Coronary artery (tissue), 2 donors: ENCODE measurements around the gene HBEGF.

Source experiments
- DNase-seq: peaks from one replicate; pipeline ENCODE4 v3.0.0-alpha.2; 2017; ENCODE audit warnings: low spot score
- H3K27ac ChIP-seq, 2 donors: fragments of 200-600 bp; sonication (generic); one replicate each; pipeline ENCODE4 v1.5.1; 2016 to 2019
- H3K4me3 ChIP-seq: fragments of 200-600 bp; sonication (generic); 2 replicates; pipeline ENCODE4 v1.5.1; 2016; ENCODE audit warnings: mild to moderate bottlenecking, moderate library complexity
- TF ChIP-seq, protein P1 (sequence below): fragments of 200-600 bp; sonication (generic); IDR thresholded peaks from one replicate; pipeline ENCODE4 v1.5.1; 2019; ENCODE audit warnings: antibody characterized with exemption

Gene HBEGF

DNA sequence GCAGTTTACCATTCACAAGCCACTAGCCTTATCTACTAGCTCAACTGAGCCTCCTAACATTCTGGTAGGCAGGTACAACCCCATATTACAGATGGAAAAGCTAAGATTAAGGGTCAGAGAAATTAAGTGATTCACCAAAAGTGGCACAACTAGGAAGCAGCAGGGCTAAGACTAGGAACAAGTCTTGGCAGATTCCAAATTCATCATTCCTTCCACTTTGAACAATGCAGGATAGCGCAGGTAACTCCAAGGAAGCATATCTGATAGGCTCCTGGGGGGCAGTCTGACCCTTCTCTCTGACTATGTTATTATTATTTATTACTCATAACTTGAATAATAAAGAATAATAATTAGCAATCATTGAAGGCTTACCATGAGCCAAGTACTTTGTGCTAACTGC, 8.5 kb downstream of the HBEGF start:
- TF ChIP-seq, protein P1, sequence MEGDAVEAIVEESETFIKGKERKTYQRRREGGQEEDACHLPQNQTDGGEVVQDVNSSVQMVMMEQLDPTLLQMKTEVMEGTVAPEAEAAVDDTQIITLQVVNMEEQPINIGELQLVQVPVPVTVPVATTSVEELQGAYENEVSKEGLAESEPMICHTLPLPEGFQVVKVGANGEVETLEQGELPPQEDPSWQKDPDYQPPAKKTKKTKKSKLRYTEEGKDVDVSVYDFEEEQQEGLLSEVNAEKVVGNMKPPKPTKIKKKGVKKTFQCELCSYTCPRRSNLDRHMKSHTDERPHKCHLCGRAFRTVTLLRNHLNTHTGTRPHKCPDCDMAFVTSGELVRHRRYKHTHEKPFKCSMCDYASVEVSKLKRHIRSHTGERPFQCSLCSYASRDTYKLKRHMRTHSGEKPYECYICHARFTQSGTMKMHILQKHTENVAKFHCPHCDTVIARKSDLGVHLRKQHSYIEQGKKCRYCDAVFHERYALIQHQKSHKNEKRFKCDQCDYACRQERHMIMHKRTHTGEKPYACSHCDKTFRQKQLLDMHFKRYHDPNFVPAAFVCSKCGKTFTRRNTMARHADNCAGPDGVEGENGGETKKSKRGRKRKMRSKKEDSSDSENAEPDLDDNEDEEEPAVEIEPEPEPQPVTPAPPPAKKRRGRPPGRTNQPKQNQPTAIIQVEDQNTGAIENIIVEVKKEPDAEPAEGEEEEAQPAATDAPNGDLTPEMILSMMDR: no peak
- Histone ChIP-seq H3K27ac (no peak overlapping the region), H3K4me3 (no peak overlapping the region)
- DNase-seq: no peak

DNA sequence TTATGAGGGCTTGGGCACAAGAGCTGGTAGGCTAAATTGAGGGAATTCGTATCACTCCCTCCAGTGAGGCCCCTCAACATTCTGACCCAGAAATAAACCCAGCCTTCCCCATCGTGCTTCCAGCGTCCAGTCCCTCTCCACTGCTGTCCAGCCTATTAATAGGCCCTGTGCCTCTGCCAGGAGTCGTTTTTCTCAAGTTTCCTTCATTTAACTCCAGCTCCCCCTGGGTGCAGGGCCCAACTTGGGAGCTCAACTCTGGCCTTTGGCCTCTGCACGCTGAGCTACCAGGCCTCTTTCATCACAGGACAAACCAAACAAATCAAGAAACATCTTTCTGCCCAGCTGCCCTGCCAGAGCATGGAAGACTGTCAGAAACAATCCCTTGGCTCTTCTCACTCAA, 10.0 kb downstream of the HBEGF start:
- no peak for DNase-seq
- Histone ChIP-seq H3K4me3 (no peak overlapping the region), H3K27ac (peak overlapping the region; percentile 52 to 75)
- TF ChIP-seq, protein P1: no peak

DNA sequence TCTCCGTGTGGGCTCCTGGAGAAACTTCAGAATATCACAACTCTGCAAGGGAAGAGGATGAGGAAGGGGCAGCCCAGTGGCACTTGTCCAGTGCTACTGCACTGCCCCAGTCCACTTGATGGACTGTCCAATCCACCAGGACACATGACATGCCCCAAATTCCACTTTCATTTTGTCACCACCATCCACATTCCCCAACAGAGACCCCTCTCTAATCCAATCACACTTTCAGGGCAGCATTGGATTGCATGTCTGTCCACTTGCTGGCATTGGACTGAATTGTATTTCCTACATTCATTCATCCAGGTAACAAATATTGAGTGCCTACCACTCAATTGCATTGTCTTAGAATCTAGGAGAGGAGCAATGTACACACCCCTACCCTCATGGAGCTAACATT, 14.8 kb downstream of the HBEGF start:
- TF ChIP-seq, protein P1: no peak
- DNase-seq: no peak
- Histone ChIP-seq H3K27ac (no peak overlapping the region), H3K4me3 (no peak overlapping the region)

DNA sequence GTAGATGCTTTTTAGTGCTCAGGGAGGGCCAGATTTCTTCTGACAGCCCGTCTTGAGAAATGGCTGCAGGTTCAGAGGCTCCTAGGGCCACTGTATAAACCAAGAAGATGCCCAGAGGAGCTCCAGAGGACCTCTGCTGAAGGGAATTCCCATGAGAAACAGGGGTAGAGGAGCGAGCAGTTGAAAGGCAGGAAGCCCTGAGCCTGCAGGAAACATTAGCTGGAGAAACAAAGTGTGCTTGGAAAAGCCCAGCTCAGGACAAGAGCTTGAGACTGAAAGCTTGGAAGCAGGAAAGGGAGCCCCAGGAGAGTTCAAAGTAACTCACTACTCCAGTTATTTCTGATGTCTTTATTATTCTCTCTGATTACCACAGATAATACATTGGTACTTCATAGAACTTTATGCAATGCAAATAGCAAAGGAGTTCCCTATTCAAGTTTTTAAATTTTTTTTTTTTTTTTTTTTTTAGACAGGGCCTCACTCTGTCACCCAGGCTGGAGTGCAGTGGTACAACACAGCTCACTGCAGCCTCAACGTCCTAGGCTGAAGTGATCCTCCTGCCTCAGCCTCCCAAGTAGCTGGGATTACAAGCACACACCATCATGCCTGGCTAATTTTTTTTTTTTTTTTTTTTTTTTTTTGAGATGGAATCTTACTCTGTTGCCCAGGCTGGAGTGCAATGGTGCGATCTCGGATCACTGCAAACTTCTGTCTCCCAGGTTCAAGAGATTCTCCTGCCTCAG, 16.5 kb downstream of the HBEGF start:
- TF ChIP-seq, protein P1: no peak
- Histone ChIP-seq H3K27ac (no peak overlapping the region), H3K4me3 (no peak overlapping the region)
- DNase-seq: no peak

DNA sequence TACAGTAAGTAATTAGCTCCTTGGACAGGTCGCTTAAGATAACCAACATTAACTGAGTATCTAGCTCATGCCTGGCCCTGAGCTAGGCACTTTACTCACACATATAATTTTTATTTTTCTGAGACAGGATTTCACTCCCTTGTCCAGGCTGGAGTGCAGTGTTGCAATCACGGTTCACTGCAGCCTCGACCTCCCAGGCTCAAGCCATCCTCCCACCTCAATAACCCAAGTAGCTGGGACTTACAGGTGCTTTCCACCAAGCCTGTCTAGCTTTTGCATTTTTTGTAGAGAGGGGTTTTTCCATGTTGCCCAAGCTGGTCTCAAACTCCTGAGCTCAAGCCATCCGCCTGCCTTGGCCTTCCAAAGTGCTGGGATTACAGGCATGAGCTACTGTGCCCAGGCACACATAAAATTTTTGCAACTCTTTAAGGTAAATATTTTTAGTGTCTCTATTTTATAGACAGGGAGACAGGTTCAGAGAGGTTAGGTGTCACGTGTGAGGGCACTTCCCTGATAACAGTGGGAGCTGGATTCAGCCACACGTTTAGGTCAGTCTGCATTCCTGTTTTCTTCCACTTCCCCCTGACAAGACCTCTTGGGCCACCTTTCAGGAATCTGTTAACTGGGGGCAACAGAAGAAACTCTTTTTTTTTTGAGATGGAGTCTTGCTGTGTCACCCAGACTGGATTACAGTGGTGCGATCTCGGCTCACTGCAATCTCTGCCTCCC, 18.2 kb downstream of the HBEGF start:
- Histone ChIP-seq H3K4me3 (no peak overlapping the region), H3K27ac (no peak overlapping the region)
- TF ChIP-seq, protein P1: no peak
- DNase-seq: no peak

DNA sequence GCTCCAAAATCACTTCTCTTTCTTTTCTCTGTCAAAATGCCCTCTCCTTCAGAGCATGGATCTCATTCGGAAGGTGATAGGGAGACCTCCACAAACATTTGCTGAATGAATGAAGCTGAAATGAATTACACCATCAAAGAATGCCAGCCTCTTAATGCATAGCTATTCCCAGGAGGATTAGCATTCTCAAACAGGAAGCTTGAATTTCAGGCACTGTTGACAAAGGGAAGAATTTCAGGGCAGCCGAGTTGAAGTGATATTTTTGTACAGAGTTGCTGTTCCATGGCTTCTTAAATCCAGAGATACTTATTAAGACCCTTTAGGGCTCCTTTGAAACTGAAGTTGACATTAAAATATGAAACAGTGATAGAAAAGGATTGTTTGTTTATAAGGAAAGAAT, 18.8 kb downstream of the HBEGF start:
- no peak for DNase-seq
- Histone ChIP-seq H3K27ac (no peak overlapping the region), H3K4me3 (no peak overlapping the region)
- TF ChIP-seq, protein P1: no peak

DNA sequence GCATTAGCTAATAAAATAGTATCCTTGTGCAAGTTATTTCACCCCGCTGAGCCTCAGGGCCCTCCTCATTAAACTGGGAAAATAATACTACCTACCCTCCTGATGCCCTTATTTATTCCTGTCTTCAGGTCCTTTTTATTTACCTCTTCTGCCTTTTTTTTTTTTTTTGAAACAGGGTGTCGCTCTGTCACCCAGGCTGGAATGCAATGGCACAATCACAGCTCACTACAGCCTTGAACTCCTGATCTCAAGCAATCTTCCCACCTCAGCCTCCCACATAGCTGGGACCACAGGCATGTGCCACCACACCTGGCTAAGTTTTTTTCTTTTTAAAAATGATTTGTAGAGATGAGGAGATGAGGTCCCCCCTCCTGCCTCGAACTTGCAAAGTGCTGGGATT, 20.9 kb downstream of the HBEGF start:
- Histone ChIP-seq H3K27ac (no peak overlapping the region), H3K4me3 (no peak overlapping the region)
- TF ChIP-seq, protein P1: no peak
- no peak for DNase-seq
